B cell (primary cell): ENCODE measurements around the gene RRAS. TPM values are rescaled to one million over a fixed set of nuclear protein-coding genes. Genes with fewer than 3 reads are reported as not detected.

Experiments
- ATAC-seq: fragments of 200-7000 bp; cut with Tn5 transposase; one replicate; pipeline ENCODE4 v1.10.0; 2021; ENCODE audit warnings: low read depth, mild to moderate bottlenecking, moderate number of reproducible peaks, moderate library complexity
- CTCF ChIA-PET: fragments of 350-600 bp; sonication (Branson Sonifier 250); formaldehyde crosslinking; loops from one replicate; lab custom pipeline; 2021; ENCODE audit warnings: antibody characterized with exemption, inconsistent platforms; lab: Charles Lee
- POLR2A ChIA-PET: fragments of 350-600 bp; sonication (Branson Sonifier 250); formaldehyde crosslinking; loops from one replicate; lab custom pipeline; 2021; ENCODE audit warnings: antibody characterized with exemption; lab: Charles Lee
- DNase-seq: peaks from one replicate; pipeline ENCODE4 v3.0.0; 2013
- H2AFZ ChIP-seq: 2 replicates; pipeline ENCODE4 v1.6.1; 2012; ENCODE audit warnings: mild to moderate bottlenecking, low read depth, low read length; ENCODE audit not compliant: insufficient read depth, poor library complexity, severe bottlenecking
- H3K27ac ChIP-seq, 2 donors: 1 replicate in 1 of 2; 2 replicates in 1 of 2; pipeline ENCODE4 v1.5.1; 2012 to 2013; ENCODE audit warnings: low read length in 2 of 2, mild to moderate bottlenecking in 2 of 2, moderate library complexity in 1 of 2
- H3K27me3 ChIP-seq, 4 experiments: fragments of 200-600 bp in 1 of 4; sonication (generic) in 1 of 4; replicated peaks in 1 of 4; 1 replicate in 2 of 4; 2 replicates in 2 of 4; pipeline versions ENCODE4 v1.6.1 to v1.7.0; 2013 to 2016; ENCODE audit warnings: low read length in 3 of 4, mild to moderate bottlenecking in 2 of 4, mixed read lengths in 1 of 4, moderate library complexity in 1 of 4; ENCODE audit not compliant: insufficient read depth in 4 of 4, control insufficient read depth in 3 of 4; ENCODE audit errors: control extremely low read depth in 1 of 4
- H3K36me3 ChIP-seq, 2 experiments: replicated peaks in 1 of 2; 1 replicate in 1 of 2; 2 replicates in 1 of 2; pipeline versions ENCODE4 v1.6.1 to v1.7.1; 2013; ENCODE audit warnings: low read length in 1 of 2; ENCODE audit not compliant: insufficient read depth in 2 of 2, control insufficient read depth in 1 of 2; ENCODE audit errors: control extremely low read depth in 1 of 2, extremely low read depth in 1 of 2
- H3K4me1 ChIP-seq, 2 donors: fragments of 200-600 bp in 1 of 2; sonication (generic) in 1 of 2; 1 replicate in 1 of 2; 2 replicates in 1 of 2; pipeline versions ENCODE4 v1.5.1 to v1.6.1; 2013 to 2017; ENCODE audit warnings: low read length in 2 of 2; ENCODE audit not compliant: control insufficient read depth in 2 of 2, insufficient read depth in 2 of 2
- H3K4me2 ChIP-seq: replicated peaks from 2 replicates; pipeline ENCODE3; 2012; ENCODE audit warnings: mild to moderate bottlenecking, low read depth, low read length; ENCODE audit not compliant: poor library complexity, severe bottlenecking
- H3K4me3 ChIP-seq, 5 experiments: fragments of 200-600 bp in 1 of 5; sonication (generic) in 1 of 5; 1 replicate in 3 of 5; 2 replicates in 2 of 5; pipeline versions ENCODE4 v1.5.1 to v1.7.0; 2011 to 2016; ENCODE audit warnings: low read length in 4 of 5, mild to moderate bottlenecking in 4 of 5, low read depth in 2 of 5, control low read depth in 1 of 5, moderate library complexity in 1 of 5; ENCODE audit not compliant: insufficient read depth in 1 of 5; ENCODE audit errors: control extremely low read depth in 1 of 5, extremely low read depth in 1 of 5
- H3K79me2 ChIP-seq: fragments of 200-600 bp; sonication (generic); one replicate; pipeline ENCODE4 v1.6.0; 2016; ENCODE audit warnings: low read length; ENCODE audit not compliant: control insufficient read depth, insufficient read depth
- H3K9ac ChIP-seq: fragments of 200-600 bp; sonication (generic); 2 replicates; pipeline ENCODE4 v1.6.1; 2017; ENCODE audit warnings: mild to moderate bottlenecking, low read length, moderate library complexity
- H3K9me3 ChIP-seq, 3 donors: one replicate each; pipeline versions ENCODE4 v1.6.1 to v1.7.1; 2013; ENCODE audit warnings: low read length in 2 of 3; ENCODE audit not compliant: control insufficient read depth in 2 of 3, insufficient read depth in 1 of 3; ENCODE audit errors: control extremely low read depth in 1 of 3
- H4K20me1 ChIP-seq: 2 replicates; pipeline ENCODE4 v1.6.0; 2012; ENCODE audit warnings: mild to moderate bottlenecking, low read length; ENCODE audit not compliant: insufficient read depth, control insufficient read depth, poor library complexity, severe bottlenecking
- H3K27ac Mint-ChIP-seq: one replicate; pipeline ENCODE4 v1.8.0; 2021; ENCODE audit warnings: mixed read lengths
- H3K27me3 Mint-ChIP-seq: one replicate; pipeline ENCODE4 v1.8.0; 2021; ENCODE audit warnings: mixed read lengths
- H3K4me1 Mint-ChIP-seq: one replicate; pipeline ENCODE4 v1.8.0; 2021; ENCODE audit warnings: mixed read lengths
- H3K4me3 Mint-ChIP-seq: one replicate; pipeline ENCODE4 v1.8.0; 2021; ENCODE audit warnings: mixed read lengths
- H3K9me3 Mint-ChIP-seq: one replicate; pipeline ENCODE4 v1.8.0; 2022; ENCODE audit warnings: mixed read lengths; ENCODE audit not compliant: insufficient read depth
- EZH2 ChIP-seq: IDR thresholded peaks from 2 replicates; pipeline ENCODE4 v1.6.1; 2012; ENCODE audit warnings: borderline replicate concordance, low read depth, mild to moderate bottlenecking, moderate library complexity, low read length; ENCODE audit not compliant: insufficient read depth, poor library complexity, severe bottlenecking
- WGBS: methylation state at CpG from one replicate; pipeline ENCODE4 v1.1.5; 2013; ENCODE audit warnings: missing lambda C conversion rate; ENCODE audit not compliant: insufficient coverage; 5-methylcytosine and 5-hydroxymethylcytosine counted together
- intact Hi-C: fragments of 100-400 bp; cut with micrococcal nuclease; formaldehyde crosslinking; loops from one replicate; pipeline ENCODE4 v1.10.0; 2022
- polyA plus RNA-seq: library from polyadenylated mRNA; depleted of rRNA; stranded (reverse); fragments of >200 nt; gene quantifications from 2 replicates; pipeline ENCODE4 v1.2.3, GENCODE V29; 2012
- total RNA-seq, 2 donors: library from RNA; stranded (reverse); fragments of 120-200 nt in 1 of 2; gene quantifications; 1 replicate in 1 of 2; 2 replicates in 1 of 2; pipeline versions ENCODE4 v1.2.3 to v1.2.4, GENCODE V29; 2013 to 2022
- TF ChIP-seq, protein P1 (sequence below): fragments of 200-600 bp; IDR thresholded peaks from one replicate; pipeline ENCODE4 v1.8.0; 2022; ENCODE audit warnings: antibody characterized with exemption, mild to moderate bottlenecking

The RRAS gene
- total and polyA plus RNA-seq, 2 donors (not counting 1 experiment from before 2014, with no cell fraction given), result 5.6 to 21.0 TPM

DNA sequence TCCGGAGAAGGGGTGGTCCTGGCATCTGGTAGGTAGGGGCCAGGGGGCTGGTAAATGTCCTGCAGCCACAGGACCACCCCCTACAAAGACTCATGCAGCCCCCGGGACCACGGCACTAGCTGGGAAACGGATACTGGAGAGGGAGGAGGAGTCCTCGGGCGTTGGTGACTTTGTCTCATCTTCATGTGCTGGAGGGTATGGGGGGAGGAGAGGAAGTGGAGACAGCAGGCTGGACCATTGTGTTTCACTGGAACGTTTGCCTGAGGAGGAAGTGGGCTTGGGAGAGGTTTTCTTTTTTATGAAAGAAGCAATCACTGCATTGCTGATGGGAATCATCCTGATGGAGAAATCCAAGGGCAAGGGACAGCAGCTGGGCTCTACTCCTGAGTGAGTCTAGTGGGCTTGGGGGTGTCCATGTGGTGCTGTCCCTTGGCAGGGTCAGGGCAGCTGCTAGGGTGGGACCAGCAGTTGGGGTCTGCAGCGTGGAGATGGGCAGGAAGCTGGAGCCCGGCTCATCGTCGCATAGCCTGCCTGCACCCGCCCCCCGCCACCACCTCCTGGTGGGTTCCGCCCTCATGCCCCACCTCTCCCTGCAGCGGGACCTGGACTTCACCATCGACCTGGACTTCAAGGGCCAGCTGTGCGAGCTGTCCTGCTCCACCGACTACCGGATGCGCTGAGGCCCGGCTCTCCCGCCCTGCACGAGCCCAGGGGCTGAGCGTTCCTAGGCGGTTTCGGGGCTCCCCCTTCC is 47.8 kb upstream of the RRAS start:
- Mint-ChIP-seq H3K27ac (no peak overlapping the region), H3K4me3 (no peak overlapping the region), H3K4me1 (peaks cover 22% of the 10 kb centered on the region), H3K9me3 (no peaks in the 10 kb centered on the region), H3K27me3 (peaks cover 23% of the 10 kb centered on the region)
- CTCF ChIA-PET, result interaction anchor here (0.6 to 1.4 kb wide), 4 partner anchors 12 to 141 kb away, joined by 3 to 6 read pairs (median 3); no protein-coding TSS in a partner anchor
- 75% methylated on average over 20 of the region's 26 CpGs for WGBS
- H3K9me3 ChIP-seq, result peaks cover 0 to 8% (median 0%) of the 10 kb centered on the region in 3 donors
- H3K27me3 ChIP-seq, result peaks cover 0 to 33% (median 13%) of the 10 kb centered on the region in 4 experiments
- no peak overlapping the region for H3K27ac ChIP-seq
- peaks cover 54% of the 10 kb centered on the region for H4K20me1 ChIP-seq
- no peak overlapping the region for H3K4me2 ChIP-seq
- ATAC-seq, result no peak
- peaks cover 25% of the 10 kb centered on the region in 2 donors for H3K4me1 ChIP-seq
- H3K4me3 ChIP-seq, result no peak overlapping the region
- no peak for TF ChIP-seq EZH2
- TF ChIP-seq, protein P1, sequence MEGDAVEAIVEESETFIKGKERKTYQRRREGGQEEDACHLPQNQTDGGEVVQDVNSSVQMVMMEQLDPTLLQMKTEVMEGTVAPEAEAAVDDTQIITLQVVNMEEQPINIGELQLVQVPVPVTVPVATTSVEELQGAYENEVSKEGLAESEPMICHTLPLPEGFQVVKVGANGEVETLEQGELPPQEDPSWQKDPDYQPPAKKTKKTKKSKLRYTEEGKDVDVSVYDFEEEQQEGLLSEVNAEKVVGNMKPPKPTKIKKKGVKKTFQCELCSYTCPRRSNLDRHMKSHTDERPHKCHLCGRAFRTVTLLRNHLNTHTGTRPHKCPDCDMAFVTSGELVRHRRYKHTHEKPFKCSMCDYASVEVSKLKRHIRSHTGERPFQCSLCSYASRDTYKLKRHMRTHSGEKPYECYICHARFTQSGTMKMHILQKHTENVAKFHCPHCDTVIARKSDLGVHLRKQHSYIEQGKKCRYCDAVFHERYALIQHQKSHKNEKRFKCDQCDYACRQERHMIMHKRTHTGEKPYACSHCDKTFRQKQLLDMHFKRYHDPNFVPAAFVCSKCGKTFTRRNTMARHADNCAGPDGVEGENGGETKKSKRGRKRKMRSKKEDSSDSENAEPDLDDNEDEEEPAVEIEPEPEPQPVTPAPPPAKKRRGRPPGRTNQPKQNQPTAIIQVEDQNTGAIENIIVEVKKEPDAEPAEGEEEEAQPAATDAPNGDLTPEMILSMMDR, result no peak
- intact Hi-C loops, result no loop called here
- no peak for DNase-seq
- POLR2A ChIA-PET, result interaction anchor here (0.7 kb wide), 1 partner anchor 548 kb away, joined by 3 read pairs; no protein-coding TSS in a partner anchor
- peaks cover 0 to 44% of the 10 kb centered on the region in 2 experiments for H3K36me3 ChIP-seq
- peaks cover 9% of the 10 kb centered on the region for H3K79me2 ChIP-seq
- H2AFZ ChIP-seq, result no peak overlapping the region
- no peak overlapping the region for H3K9ac ChIP-seq

GRCh38 chr19:49687150-49687549 is 47.2 kb upstream of the RRAS start:
- no peaks in the 10 kb centered on the region for H3K9me3 Mint-ChIP-seq
- CTCF ChIA-PET, result interaction anchor here (0.6 to 1.4 kb wide), 2 partner anchors 123 to 140 kb away, joined by 3 read pairs; no protein-coding TSS in a partner anchor
- POLR2A ChIA-PET, result interaction anchor here (0.7 kb wide), 2 partner anchors 101 to 548 kb away, joined by 3 read pairs; no protein-coding TSS in a partner anchor

More at GRCh38 chr19:49687150-49687549, 47.2 kb upstream of the RRAS start:
- peaks cover 18% of the 10 kb centered on the region for H3K27me3 Mint-ChIP-seq
- no peak for DNase-seq
- Histone ChIP-seq H3K79me2 (peaks cover 14% of the 10 kb centered on the region), H3K27me3 (peaks cover 0 to 28% (median 13%) of the 10 kb centered on the region in 4 experiments), H3K4me2 (no peak overlapping the region), H3K27ac (no peak overlapping the region), H4K20me1 (peaks cover 59% of the 10 kb centered on the region), H3K36me3 (peaks cover 0 to 49% of the 10 kb centered on the region in 2 experiments), H3K4me1 (peaks cover 25% of the 10 kb centered on the region in 2 donors), H3K9me3 (peaks cover 0 to 8% (median 0%) of the 10 kb centered on the region in 3 donors), H3K9ac (no peak overlapping the region), H2AFZ (no peak overlapping the region), H3K4me3 (no peak overlapping the region)
- 81% methylated on average over 12 of the region's 12 CpGs for WGBS
- no peak for TF ChIP-seq EZH2
- TF ChIP-seq, protein P1, result no peak
- intact Hi-C loops, result no loop called here
- peaks cover 24% of the 10 kb centered on the region for H3K4me1 Mint-ChIP-seq
- no peak overlapping the region for H3K4me3 Mint-ChIP-seq
- no peak for ATAC-seq
- no peak overlapping the region for H3K27ac Mint-ChIP-seq
